Cardiac muscle cell (in vitro differentiated cells and primary cell): ENCODE data around the gene DLG2. TPM values are rescaled to one million over a fixed set of nuclear protein-coding genes. Genes with fewer than 3 reads are reported as not detected.

Experiments used
- DNase-seq, 2 donors: peaks; one replicate each; pipeline versions ENCODE4 v3.0.0 to v3.0.0-alpha.2; 2010 to 2017; ENCODE audit warnings: low read depth in 1 of 2, low spot score in 1 of 2
- H3K27ac ChIP-seq: fragments of 200-600 bp; sonication (generic); 2 replicates; pipeline ENCODE4 v1.5.1; 2016
- H3K27me3 ChIP-seq: fragments of 200-600 bp; sonication (generic); 2 replicates; pipeline ENCODE4 v1.6.0; 2016; ENCODE audit warnings: control low read depth
- H3K36me3 ChIP-seq: fragments of 200-600 bp; sonication (generic); 2 replicates; pipeline ENCODE4 v1.5.1; 2016; ENCODE audit warnings: control low read depth
- H3K4me1 ChIP-seq: fragments of 200-600 bp; sonication (generic); 2 replicates; pipeline ENCODE4 v1.8.1; 2017; ENCODE audit warnings: low read depth, mild to moderate bottlenecking, mixed run types
- H3K4me3 ChIP-seq: fragments of 200-600 bp; sonication (generic); 2 replicates; pipeline ENCODE4 v1.5.1; 2016; ENCODE audit warnings: mild to moderate bottlenecking
- H3K9me3 ChIP-seq: fragments of 200-600 bp; sonication (generic); 2 replicates; pipeline ENCODE4 v1.5.1; 2017; ENCODE audit warnings: low read depth, mild to moderate bottlenecking, control low read depth
- CTCF ChIP-seq: IDR thresholded peaks from 2 replicates; pipeline ENCODE4 v1.5.1; 2012; ENCODE audit warnings: low read depth, mild to moderate bottlenecking, low read length
- polyA plus RNA-seq: library from polyadenylated mRNA; unstranded; fragments of >200 nt; fragmentation: Nextera tagmentation; extraction: Ambion mirVana; gene quantifications from 2 replicates; pipeline ENCODE4 v1.2.1, GENCODE V29; 2016
- total RNA-seq: library from RNA; depleted of rRNA; stranded (reverse); fragments of >200 nt; gene quantifications from 2 replicates; pipeline ENCODE4 v1.2.3, GENCODE V29; 2016

The DLG2 gene
- total and polyA plus RNA-seq, 2 experiments from 2014 or later = 3.5 to 15.9 TPM

- TF ChIP-seq CTCF = no peak
- H3K9me3 ChIP-seq = no peaks in the 10 kb centered on the region
- H3K27me3 ChIP-seq = no peaks in the 10 kb centered on the region
- no peaks in the 10 kb centered on the region for H3K36me3 ChIP-seq
- no peak overlapping the region for H3K27ac ChIP-seq
- DNase-seq = no peak
- no peaks in the 10 kb centered on the region for H3K4me1 ChIP-seq
- no peak overlapping the region for H3K4me3 ChIP-seq
Observed at GRCh38 chr11:83674102-83674896, 1952.8 kb downstream of the DLG2 start.

DNA sequence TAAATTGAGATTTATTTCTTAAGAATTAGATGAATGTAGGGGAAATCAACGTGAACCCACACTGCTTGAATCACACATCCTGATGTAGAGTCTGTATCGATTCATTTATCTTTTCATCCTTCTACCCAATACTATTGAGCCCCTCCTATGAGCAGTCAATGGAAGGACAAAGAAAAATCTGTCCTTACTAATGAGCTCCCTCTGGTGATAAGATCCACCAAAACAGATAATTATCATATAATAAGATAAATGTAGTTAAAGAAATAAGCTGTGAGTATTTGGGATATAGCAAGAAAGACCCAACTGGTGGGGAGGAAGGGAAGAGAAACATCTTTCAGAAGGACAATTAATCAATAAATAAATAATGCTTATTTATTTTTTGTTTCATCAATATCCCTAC, 1955.9 kb downstream of the DLG2 start:
- H3K27me3 ChIP-seq = no peaks in the 10 kb centered on the region
- H3K27ac ChIP-seq = no peak overlapping the region
- DNase-seq = no peak
- H3K4me3 ChIP-seq = no peak overlapping the region
- H3K9me3 ChIP-seq = no peaks in the 10 kb centered on the region
- no peaks in the 10 kb centered on the region for H3K4me1 ChIP-seq
- H3K36me3 ChIP-seq = no peaks in the 10 kb centered on the region
- no peak for TF ChIP-seq CTCF

- Histone ChIP-seq H3K27ac (no peak overlapping the region), H3K27me3 (no peaks in the 10 kb centered on the region), H3K36me3 (no peaks in the 10 kb centered on the region), H3K4me1 (peaks cover 11% of the 10 kb centered on the region), H3K9me3 (no peaks in the 10 kb centered on the region), H3K4me3 (no peak overlapping the region)
- no peak for TF ChIP-seq CTCF
- no peak for DNase-seq
Observed at GRCh38 chr11:83666149-83666548, 1961.0 kb downstream of the DLG2 start.

GRCh38 chr11:83663988-83664387, 1963.2 kb downstream of the DLG2 start:
- Histone ChIP-seq H3K27me3 (no peaks in the 10 kb centered on the region), H3K36me3 (no peaks in the 10 kb centered on the region), H3K27ac (no peak overlapping the region), H3K4me1 (peaks cover 11% of the 10 kb centered on the region), H3K4me3 (no peak overlapping the region), H3K9me3 (no peaks in the 10 kb centered on the region)
- TF ChIP-seq CTCF = no peak
- DNase-seq = no peak

- no peaks in the 10 kb centered on the region for H3K27me3 ChIP-seq
- TF ChIP-seq CTCF = no peak
- peaks cover 11% of the 10 kb centered on the region for H3K4me1 ChIP-seq
- no peak overlapping the region for H3K27ac ChIP-seq
- DNase-seq = no peak
- H3K9me3 ChIP-seq = no peaks in the 10 kb centered on the region
- no peak overlapping the region for H3K4me3 ChIP-seq
- H3K36me3 ChIP-seq = no peaks in the 10 kb centered on the region
Observed at GRCh38 chr11:83663446-83663845, 1963.7 kb downstream of the DLG2 start.
